Activated CD4-positive, alpha-beta T cell treated with anti-CD3 and anti-CD28 coated beads, Interleukin-2, amount 10 ng/mL, durations not matched to agents 7 days and 5 days (primary cell): ENCODE data around the gene TNN. TPM values are rescaled to one million over a fixed set of nuclear protein-coding genes. Genes with fewer than 3 reads are reported as not detected.

ENCODE experiments used
- CTCF ChIA-PET: fragments of 350-600 bp; sonication (Branson Sonifier 250); formaldehyde crosslinking; loops from one replicate; lab custom pipeline; 2021; ENCODE audit warnings: antibody characterized with exemption; lab: Charles Lee
- POLR2A ChIA-PET: fragments of 350-600 bp; sonication (Branson Sonifier 250); formaldehyde crosslinking; loops from one replicate; lab custom pipeline; 2021; ENCODE audit warnings: antibody characterized with exemption; lab: Charles Lee
- DNase-seq: peaks from one replicate; pipeline ENCODE4 v3.0.0-alpha.2; 2020
- H3K27ac Mint-ChIP-seq: one replicate; pipeline ENCODE4 v1.8.0; 2021; ENCODE audit warnings: mild to moderate bottlenecking, moderate library complexity, mixed read lengths
- H3K27me3 Mint-ChIP-seq: one replicate; pipeline ENCODE4 v1.8.0; 2021; ENCODE audit warnings: mixed read lengths
- H3K36me3 Mint-ChIP-seq: one replicate; pipeline ENCODE4 v1.8.0; 2021; ENCODE audit warnings: low read depth, mixed read lengths
- H3K4me1 Mint-ChIP-seq: one replicate; pipeline ENCODE4 v1.8.0; 2021; ENCODE audit warnings: mixed read lengths
- H3K4me3 Mint-ChIP-seq: one replicate; pipeline ENCODE4 v1.8.0; 2021; ENCODE audit warnings: mild to moderate bottlenecking, moderate library complexity, mixed read lengths
- H3K9me3 Mint-ChIP-seq: one replicate; pipeline ENCODE4 v1.8.0; 2021; ENCODE audit warnings: mixed read lengths
- total RNA-seq, 2 experiments: library from RNA; stranded (reverse); gene quantifications; one replicate each; pipeline ENCODE4 v1.2.3, GENCODE V29; 2021

Gene TNN
- total RNA-seq, 2 experiments from 2014 or later, result not detected

DNA sequence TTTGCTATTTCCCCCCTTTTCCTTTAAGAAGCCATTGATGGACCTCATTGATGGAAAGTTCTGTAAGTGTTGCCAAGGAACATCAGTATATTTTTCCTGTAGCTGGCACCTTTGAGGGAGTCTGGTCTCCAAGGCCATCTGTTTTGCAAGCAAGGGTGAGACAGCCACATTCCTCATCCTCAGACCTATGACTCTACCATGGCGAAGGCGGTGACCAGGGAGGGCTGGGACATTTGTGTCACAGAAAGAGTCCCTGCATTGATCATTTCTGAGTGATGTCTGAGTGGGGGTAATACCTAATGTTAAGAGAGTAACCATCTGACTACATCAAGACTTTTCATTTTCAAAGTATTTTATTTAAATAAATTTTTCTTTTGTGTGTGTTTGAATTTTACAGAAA is 89.6 kb downstream of the TNN start:
- no peak overlapping the region for H3K27ac Mint-ChIP-seq
- no peak overlapping the region for H3K4me3 Mint-ChIP-seq

DNA sequence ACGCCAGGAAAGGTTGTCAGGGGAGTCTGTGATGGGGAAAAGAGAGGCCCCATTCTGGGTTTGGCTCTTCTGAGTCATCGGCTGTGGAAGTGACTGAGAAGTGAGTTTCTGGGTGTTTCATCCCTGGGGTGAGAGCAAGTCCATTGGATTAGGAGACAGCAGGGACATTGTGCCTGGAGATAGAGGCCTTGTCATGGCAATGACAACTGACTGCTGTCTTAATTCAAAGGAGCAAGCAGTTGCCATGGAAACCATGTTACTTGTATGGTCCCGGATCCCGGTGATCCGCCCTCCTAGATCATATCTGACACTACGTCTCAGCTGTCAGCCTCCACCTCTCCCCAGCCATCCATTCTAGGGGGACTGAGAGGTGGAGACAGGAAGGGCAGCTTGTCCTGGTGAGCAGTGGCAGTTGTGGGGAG is 90.5 kb downstream of the TNN start:
- no peak for DNase-seq
- ChIA-PET CTCF (interaction anchor here (2.7 kb wide), 1 partner anchor 36 kb away, joined by 6 read pairs; no protein-coding TSS in a partner anchor), POLR2A (no interaction called here)
- Mint-ChIP-seq H3K27ac (no peak overlapping the region), H3K4me3 (no peak overlapping the region), H3K27me3 (peaks cover 11% of the 10 kb centered on the region), H3K9me3 (no peaks in the 10 kb centered on the region), H3K36me3 (peaks cover 49% of the 10 kb centered on the region), H3K4me1 (peaks cover 23% of the 10 kb centered on the region)

More for the DNA sequence above, 89.6 kb downstream of the TNN start:
- DNase-seq, result no peak
- ChIA-PET POLR2A (no interaction called here), CTCF (interaction anchor here (0.6 to 3.6 kb wide), 4 partner anchors 13 to 166 kb away, joined by 3 to 32 read pairs (median 17); no protein-coding TSS in a partner anchor)
- H3K27me3 Mint-ChIP-seq, result peaks cover 19% of the 10 kb centered on the region
- H3K4me1 Mint-ChIP-seq, result peaks cover 23% of the 10 kb centered on the region
- H3K9me3 Mint-ChIP-seq, result no peaks in the 10 kb centered on the region
- H3K36me3 Mint-ChIP-seq, result peaks cover 40% of the 10 kb centered on the region

DNA sequence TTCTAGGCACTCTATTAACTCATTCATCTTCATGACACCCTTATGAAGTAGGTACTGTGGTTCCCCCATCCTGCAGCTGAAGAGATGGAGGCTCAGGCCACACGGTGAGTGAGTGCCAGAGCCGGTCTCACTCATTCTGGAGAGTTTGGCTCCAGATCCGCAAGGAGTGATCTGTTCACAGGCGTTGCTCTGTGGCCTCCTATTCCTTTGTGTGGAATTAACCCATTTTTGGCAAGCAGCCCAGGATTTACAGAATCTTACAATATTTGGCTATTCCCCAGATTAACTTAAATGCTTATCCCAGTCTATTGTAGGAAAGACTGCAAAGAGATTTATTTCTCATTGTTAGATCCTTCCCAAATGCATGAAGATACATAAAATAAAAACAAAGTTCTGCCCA is 95.3 kb downstream of the TNN start:
- no peaks in the 10 kb centered on the region for H3K9me3 Mint-ChIP-seq
- DNase-seq, result no peak
- ChIA-PET POLR2A (interaction anchor here (0.6 kb wide), 1 partner anchor 22 kb away, joined by 3 read pairs; no protein-coding TSS in a partner anchor), CTCF (interaction anchor here (1.0 to 2.5 kb wide), 4 partner anchors 8 to 155 kb away, joined by 3 to 7 read pairs (median 4); no protein-coding TSS in a partner anchor)
- H3K27me3 Mint-ChIP-seq, result no peaks in the 10 kb centered on the region
- peaks cover 6% of the 10 kb centered on the region for H3K4me1 Mint-ChIP-seq
- H3K27ac Mint-ChIP-seq, result peak overlapping the region; percentile 34
- H3K4me3 Mint-ChIP-seq, result no peak overlapping the region
- peaks cover 72% of the 10 kb centered on the region for H3K36me3 Mint-ChIP-seq

DNA sequence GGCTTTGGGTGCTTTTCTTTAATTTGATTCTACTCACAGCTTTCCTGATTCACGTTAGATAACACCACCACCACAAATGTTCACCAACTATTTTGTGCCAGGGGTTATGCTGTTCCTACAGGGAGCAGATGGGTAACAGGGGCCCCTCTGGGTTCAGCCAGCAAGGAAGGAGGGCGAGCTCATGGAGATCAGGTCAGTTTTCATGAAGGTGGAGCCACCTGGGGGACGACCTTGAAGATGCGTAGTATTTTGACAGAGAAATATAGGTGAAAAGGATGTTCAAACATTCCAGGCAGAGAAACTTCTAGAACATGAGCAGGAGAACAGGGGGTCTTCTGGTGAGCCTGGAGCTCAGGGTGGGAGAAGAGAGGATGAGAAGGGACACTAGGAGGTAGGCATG is 96.1 kb downstream of the TNN start:
- no peak for DNase-seq
- CTCF ChIA-PET, result no interaction called here
- Mint-ChIP-seq H3K9me3 (no peaks in the 10 kb centered on the region), H3K4me3 (no peak overlapping the region), H3K27me3 (no peaks in the 10 kb centered on the region), H3K36me3 (peaks cover 66% of the 10 kb centered on the region), H3K27ac (no peak overlapping the region), H3K4me1 (peaks cover 10% of the 10 kb centered on the region)
- POLR2A ChIA-PET, result no interaction called here

DNA sequence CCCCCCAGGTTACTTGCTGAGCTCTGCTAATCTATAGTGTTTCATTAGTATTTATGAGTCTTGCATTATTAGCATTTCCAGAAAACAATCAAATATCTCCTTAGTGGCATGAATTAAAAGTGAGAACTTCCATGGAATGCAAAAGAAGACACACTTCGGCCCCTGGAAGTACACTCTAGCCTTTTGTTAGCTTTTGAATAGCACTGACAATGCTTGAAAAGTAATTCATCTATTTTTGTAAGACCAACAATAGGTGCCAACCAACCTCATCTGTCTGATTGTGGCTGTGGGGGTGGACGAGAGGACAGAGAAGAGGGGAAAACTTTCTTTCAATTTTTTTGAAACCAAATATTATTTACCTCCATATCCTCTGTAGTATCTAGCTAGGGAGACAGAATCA is 97.1 kb downstream of the TNN start:
- DNase-seq, result no peak
- Mint-ChIP-seq H3K9me3 (no peaks in the 10 kb centered on the region), H3K27ac (no peak overlapping the region), H3K36me3 (peaks cover 67% of the 10 kb centered on the region), H3K27me3 (no peaks in the 10 kb centered on the region), H3K4me1 (peaks cover 17% of the 10 kb centered on the region), H3K4me3 (no peak overlapping the region)
- POLR2A ChIA-PET, result no interaction called here
- CTCF ChIA-PET, result interaction anchor here (1.1 to 1.8 kb wide), 2 partner anchors 9 to 95 kb away, joined by 3 to 11 read pairs; no protein-coding TSS in a partner anchor

DNA sequence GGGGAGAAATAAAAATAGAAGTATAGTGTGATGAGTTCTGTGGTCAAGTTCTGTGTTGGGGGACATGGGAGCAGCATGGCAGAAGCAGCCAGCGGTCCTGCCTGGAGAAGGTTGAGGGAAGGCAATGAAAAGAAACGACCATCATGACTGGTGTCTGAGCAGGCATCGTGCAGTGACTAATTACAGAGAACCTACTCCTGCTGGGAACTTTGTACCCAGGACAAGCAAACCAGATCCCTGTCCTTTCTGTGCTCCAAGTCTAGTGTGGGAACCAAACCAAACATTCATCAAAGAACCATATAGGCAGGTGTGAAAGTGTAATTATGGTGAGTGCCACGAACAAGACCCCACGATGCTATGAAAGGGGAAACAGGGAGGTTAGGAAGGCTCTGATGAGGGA is 99.1 kb downstream of the TNN start:
- H3K36me3 Mint-ChIP-seq, result peaks cover 65% of the 10 kb centered on the region
- peaks cover 29% of the 10 kb centered on the region for H3K4me1 Mint-ChIP-seq
- H3K4me3 Mint-ChIP-seq, result no peak overlapping the region
- no peaks in the 10 kb centered on the region for H3K9me3 Mint-ChIP-seq
- POLR2A ChIA-PET, result no interaction called here
- no peak overlapping the region for H3K27ac Mint-ChIP-seq
- DNase-seq, result no peak
- no peaks in the 10 kb centered on the region for H3K27me3 Mint-ChIP-seq
- CTCF ChIA-PET, result no interaction called here

DNA sequence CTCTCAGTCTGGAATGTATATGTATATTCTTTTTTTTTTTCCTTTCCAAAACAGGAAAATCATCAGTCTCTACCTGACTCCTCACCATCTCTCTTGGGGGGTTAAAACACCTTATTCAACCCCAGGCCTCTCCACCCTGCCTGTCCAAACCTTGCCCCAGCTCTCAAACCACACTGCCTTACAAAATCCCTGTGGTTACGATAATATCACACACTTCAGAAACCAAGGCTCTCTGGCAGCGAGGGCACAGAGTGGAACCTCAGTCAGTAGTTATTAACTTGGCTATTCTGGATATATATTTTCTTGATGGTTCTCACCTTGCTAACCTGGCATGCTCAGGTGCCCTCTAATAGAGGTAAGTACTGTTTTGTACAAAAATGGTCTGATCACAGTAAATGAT is 100.2 kb downstream of the TNN start:
- POLR2A ChIA-PET, result no interaction called here
- Mint-ChIP-seq H3K4me3 (no peak overlapping the region), H3K36me3 (peaks cover 64% of the 10 kb centered on the region), H3K4me1 (peaks cover 33% of the 10 kb centered on the region), H3K27ac (peak overlapping the region; percentile 51), H3K9me3 (no peaks in the 10 kb centered on the region), H3K27me3 (no peaks in the 10 kb centered on the region)
- no peak for DNase-seq
- CTCF ChIA-PET, result interaction anchor here (1.1 kb wide), 1 partner anchor 21 kb away, joined by 3 read pairs; no protein-coding TSS in a partner anchor

DNA sequence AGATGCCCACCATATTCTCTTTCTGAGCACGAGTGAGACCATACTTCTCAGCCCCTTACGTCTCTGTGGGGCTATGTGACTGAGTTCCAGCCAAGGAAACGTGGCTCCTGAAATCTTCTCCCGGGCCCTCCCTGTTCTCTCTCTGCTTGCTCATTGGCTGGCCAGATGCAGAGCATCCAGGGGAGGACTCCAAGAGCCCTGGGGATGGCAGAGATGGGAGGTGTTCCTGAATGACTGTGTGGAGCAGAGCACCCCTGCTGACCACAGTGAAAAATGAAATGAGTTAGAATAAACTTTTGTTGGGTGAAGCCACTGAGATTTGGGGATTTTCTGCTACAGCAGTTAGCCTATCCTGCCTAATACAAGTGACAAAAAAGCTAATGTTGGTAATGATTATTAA is 101.1 kb downstream of the TNN start:
- H3K4me1 Mint-ChIP-seq, result peaks cover 40% of the 10 kb centered on the region
- ChIA-PET CTCF (interaction anchor here (1.1 to 1.7 kb wide), 2 partner anchors 9 to 22 kb away, joined by 3 to 5 read pairs; no protein-coding TSS in a partner anchor), POLR2A (no interaction called here)
- peaks cover 63% of the 10 kb centered on the region for H3K36me3 Mint-ChIP-seq
- no peak for DNase-seq
- H3K27me3 Mint-ChIP-seq, result no peaks in the 10 kb centered on the region
- H3K4me3 Mint-ChIP-seq, result no peak overlapping the region
- no peaks in the 10 kb centered on the region for H3K9me3 Mint-ChIP-seq
- peak overlapping the region; percentile 47 for H3K27ac Mint-ChIP-seq

DNA sequence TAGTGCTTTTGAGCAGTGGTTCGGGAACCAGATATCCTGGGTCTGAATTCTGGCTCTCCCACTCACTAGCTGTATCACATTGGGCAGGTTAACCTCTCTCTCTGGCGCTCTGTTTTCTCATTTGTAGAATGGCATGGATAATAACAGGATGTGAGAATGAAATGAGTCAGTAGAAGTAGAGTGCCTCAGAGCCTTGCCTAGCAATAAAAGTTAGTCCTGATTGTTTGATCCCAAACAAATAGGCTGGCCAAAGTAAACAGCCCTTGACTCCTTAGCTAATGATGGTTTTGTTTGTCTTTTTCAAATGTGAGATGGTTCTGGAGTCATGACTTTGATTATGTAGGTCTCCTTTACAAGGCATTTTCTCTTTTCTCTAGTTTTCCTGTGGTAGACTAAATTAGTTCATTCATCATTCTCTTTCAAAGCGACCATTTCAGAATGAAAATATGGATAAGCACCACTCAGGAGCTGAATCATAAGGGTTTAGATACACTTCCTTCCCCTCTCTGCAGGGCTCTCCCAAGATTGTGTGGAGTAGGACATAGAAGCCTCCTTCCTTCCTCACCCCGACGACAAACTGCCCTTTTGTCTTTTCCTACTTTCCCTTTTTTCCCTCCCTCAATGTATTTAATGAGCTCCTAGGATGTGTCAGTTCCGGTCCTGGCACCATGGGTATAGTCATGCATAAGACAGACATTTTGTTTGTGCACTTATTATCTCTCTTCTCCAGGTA is 101.8 kb downstream of the TNN start:
- Mint-ChIP-seq H3K36me3 (peaks cover 65% of the 10 kb centered on the region), H3K4me1 (peaks cover 46% of the 10 kb centered on the region), H3K27ac (peak overlapping the region; percentile 16), H3K4me3 (no peak overlapping the region), H3K27me3 (no peaks in the 10 kb centered on the region), H3K9me3 (no peaks in the 10 kb centered on the region)
- CTCF ChIA-PET, result interaction anchor here (0.9 to 2.3 kb wide), 3 partner anchors 9 to 54 kb away, joined by 3 to 10 read pairs (median 5); no protein-coding TSS in a partner anchor
- POLR2A ChIA-PET, result no interaction called here
- DNase-seq, result no peak

DNA sequence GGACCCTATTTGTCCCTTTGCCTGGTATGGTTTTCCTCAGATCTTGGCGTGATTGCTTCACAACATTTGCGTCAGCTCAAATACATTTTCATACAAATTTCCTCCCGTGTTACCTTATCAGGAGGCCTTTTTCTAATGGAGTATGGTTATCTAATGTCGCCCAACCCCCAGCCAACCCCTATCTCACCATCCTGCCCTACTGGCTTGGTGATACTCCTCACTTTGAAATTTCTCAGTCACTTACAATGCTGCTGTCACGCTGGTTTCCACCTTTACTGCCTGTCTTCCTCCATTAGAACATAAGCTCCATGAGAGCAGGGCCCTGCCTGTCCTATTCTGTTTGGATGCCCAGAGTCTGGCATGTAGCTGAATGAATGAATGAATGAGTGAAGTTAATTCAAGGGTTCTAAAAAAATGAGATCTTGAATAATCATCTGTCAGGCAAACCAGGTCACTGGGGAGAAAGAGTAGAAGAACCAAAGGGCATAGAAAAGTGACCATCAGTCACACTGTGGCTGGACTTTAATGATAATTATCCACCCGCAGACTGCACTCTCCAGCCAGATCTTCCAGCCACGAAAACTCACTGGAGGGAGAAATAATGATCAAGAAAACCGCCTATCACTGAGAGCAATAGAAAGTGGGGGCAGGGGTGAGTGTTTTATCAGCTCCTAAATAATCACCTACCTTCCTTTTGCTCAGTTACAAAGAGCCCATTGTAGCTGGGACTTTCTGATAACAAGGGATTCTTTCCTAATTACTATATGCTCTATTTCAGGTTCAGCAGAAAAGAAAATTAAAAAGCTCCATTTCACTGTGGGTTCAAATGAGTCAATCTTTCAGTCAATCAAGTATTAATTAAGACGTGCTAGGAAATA is 103.6 kb downstream of the TNN start:
- Mint-ChIP-seq H3K4me3 (no peak overlapping the region), H3K36me3 (peaks cover 70% of the 10 kb centered on the region), H3K27ac (no peak overlapping the region), H3K9me3 (no peaks in the 10 kb centered on the region), H3K27me3 (no peaks in the 10 kb centered on the region), H3K4me1 (peaks cover 53% of the 10 kb centered on the region)
- CTCF ChIA-PET, result interaction anchor here (1.7 to 2.3 kb wide), 2 partner anchors 9 to 16 kb away, joined by 5 to 10 read pairs; no protein-coding TSS in a partner anchor
- DNase-seq, result no peak
- POLR2A ChIA-PET, result no interaction called here

DNA sequence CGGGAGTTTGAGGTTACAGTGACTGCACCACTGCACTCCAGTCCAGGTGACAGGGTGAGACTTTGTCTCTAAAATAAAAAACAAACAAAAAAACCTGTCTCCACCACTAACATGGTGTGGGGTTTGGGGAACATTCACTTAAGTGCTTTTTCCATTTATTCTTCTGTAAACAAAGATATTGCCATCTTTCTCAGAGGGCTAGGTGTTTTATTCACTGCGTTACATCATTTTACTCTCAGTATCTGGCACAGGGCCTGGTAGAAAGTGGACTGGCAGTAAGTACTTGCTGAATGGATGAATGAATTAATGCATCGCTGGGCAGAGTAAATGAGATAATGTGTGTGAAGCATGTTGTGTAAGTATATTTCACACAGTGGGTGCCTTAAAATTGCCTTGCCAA is 104.9 kb downstream of the TNN start:
- H3K4me1 Mint-ChIP-seq, result peaks cover 60% of the 10 kb centered on the region
- H3K36me3 Mint-ChIP-seq, result peaks cover 72% of the 10 kb centered on the region

DNA sequence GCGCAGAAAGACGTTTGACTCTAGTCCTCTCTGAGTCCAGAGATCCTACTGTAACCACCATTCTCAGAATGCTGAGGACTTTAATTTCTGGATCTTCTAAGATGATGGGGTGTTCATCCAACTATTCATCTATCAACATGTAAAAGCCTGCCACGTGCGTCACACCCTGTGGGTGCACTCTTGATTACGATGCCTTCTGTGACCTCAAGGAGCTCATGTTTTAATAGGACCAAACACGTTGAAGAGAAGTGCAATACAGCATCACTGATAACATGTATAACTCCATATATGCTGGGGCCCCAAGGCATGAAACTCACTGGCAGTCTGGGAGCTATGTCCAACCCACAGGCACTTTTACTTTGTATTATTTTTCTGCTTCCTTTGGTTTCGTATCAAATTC is 105.9 kb downstream of the TNN start:
- peaks cover 79% of the 10 kb centered on the region for H3K36me3 Mint-ChIP-seq
- no peak for DNase-seq
- H3K27me3 Mint-ChIP-seq, result no peaks in the 10 kb centered on the region
- H3K27ac Mint-ChIP-seq, result no peak overlapping the region
- CTCF ChIA-PET, result interaction anchor here (1.0 to 2.3 kb wide), 4 partner anchors 13 to 22 kb away, joined by 4 to 10 read pairs (median 5); no protein-coding TSS in a partner anchor
- H3K4me3 Mint-ChIP-seq, result no peak overlapping the region
- POLR2A ChIA-PET, result no interaction called here
- H3K9me3 Mint-ChIP-seq, result no peaks in the 10 kb centered on the region
- H3K4me1 Mint-ChIP-seq, result peaks cover 67% of the 10 kb centered on the region

More for the DNA sequence above, 104.9 kb downstream of the TNN start:
- no peak overlapping the region for H3K4me3 Mint-ChIP-seq
- no peak for DNase-seq
- ChIA-PET POLR2A (no interaction called here), CTCF (interaction anchor here (0.7 to 2.3 kb wide), 2 partner anchors 18 to 155 kb away, joined by 3 to 10 read pairs; no protein-coding TSS in a partner anchor)
- H3K27me3 Mint-ChIP-seq, result no peaks in the 10 kb centered on the region
- no peaks in the 10 kb centered on the region for H3K9me3 Mint-ChIP-seq
- no peak overlapping the region for H3K27ac Mint-ChIP-seq
